Measurements from ENCODE around the gene LRSAM1.

Gene LRSAM1

GRCh38 chr9:127451858-127452656 lies 747 bp downstream of the LRSAM1 start:
- Histone ChIP-seq H3K79me1 (ENCODE audit: low read depth, low read length) (peaks cover 3% of the 10 kb centered on the region), H3K9ac (ENCODE audit: low read depth, low read length, poor library complexity) (peak overlapping the region; percentile 85), H2AK5ac (ENCODE audit: low read depth, low read length) (peak overlapping the region; percentile 8), H3K27ac (replicated peaks; ENCODE audit: low read length) (no peak overlapping the region), H2BK12ac (ENCODE audit: low read length) (no peak overlapping the region), H3K9me3 (replicated peaks in 1 of 2; ENCODE audit: control insufficient read depth in 2 of 2, insufficient read depth in 1 of 2, low read depth in 1 of 2, low read length in 2 of 2) (peaks cover 0 to 23% of the 10 kb centered on the region in 2 donors), H3K4ac (ENCODE audit: low read length) (no peak overlapping the region), H2BK120ac (ENCODE audit: low read depth, low read length) (no peak overlapping the region), H4K91ac (ENCODE audit: low read depth, low read length, poor library complexity) (no peak overlapping the region), H3K18ac (ENCODE audit: low read length) (peak overlapping the region; percentile 73), H3K23ac (ENCODE audit: low read depth, low read length, poor library complexity) (peak overlapping the region; percentile 7), H3K4me1 (ENCODE audit: control insufficient read depth in 2 of 2, insufficient read depth in 1 of 2, low read depth in 1 of 2, low read length in 2 of 2) (peaks cover 11 to 18% of the 10 kb centered on the region in 2 donors), H2BK15ac (ENCODE audit: low read length) (no peak overlapping the region), H3K4me2 (ENCODE audit: insufficient read depth, low read length, poor library complexity, severe bottlenecking) (peak overlapping the region; percentile 77), H4K8ac (ENCODE audit: low read depth, low read length) (no peak overlapping the region), H3K27me3 (ENCODE audit: control insufficient read depth in 3 of 3, insufficient read depth in 3 of 3, low read depth in 1 of 3, low read length in 3 of 3) (no peaks in the 10 kb centered on the region), H2BK5ac (ENCODE audit: low read length) (no peak overlapping the region), H2AFZ (ENCODE audit: low read length) (peak overlapping the region; percentile 99), H3K14ac (ENCODE audit: low read length) (no peak overlapping the region), H3K36me3 (replicated peaks in 1 of 2; ENCODE audit: control insufficient read depth in 2 of 2, insufficient read depth in 2 of 2, low read length in 2 of 2) (peaks cover 29 to 55% of the 10 kb centered on the region in 2 donors), H3K4me3 (ENCODE audit: low read length in 2 of 2) (peak overlapping the region; percentile 91 to 99)
- DNase-seq (ENCODE audit: low spot score): no peak
- WGBS, 2 donors (ENCODE audit: extremely low coverage in 2 of 2, insufficient read length in 2 of 2, insufficient replicate concordance in 1 of 2): no CpG with 5 or more reads among the region's 29 CpGs

GRCh38 chr9:127452691-127453090 lies 1.4 kb downstream of the LRSAM1 start:
- no peak overlapping the region for H4K91ac ChIP-seq (ENCODE audit: low read depth, low read length, poor library complexity)
- H3K79me1 ChIP-seq (ENCODE audit: low read depth, low read length): peaks cover 3% of the 10 kb centered on the region
- H3K27ac ChIP-seq (replicated peaks; ENCODE audit: low read length): no peak overlapping the region
- no CpG with 5 or more reads among the region's 4 CpGs for WGBS, 2 donors (ENCODE audit: extremely low coverage in 2 of 2, insufficient read length in 2 of 2, insufficient replicate concordance in 1 of 2)
- H2BK12ac ChIP-seq (ENCODE audit: low read length): no peak overlapping the region
- peak overlapping the region in 1 of 2 donors; percentile 91 for H3K4me3 ChIP-seq (ENCODE audit: low read length in 2 of 2)
- no peak overlapping the region for H2BK5ac ChIP-seq (ENCODE audit: low read length)
- H2AFZ ChIP-seq (ENCODE audit: low read length): peak overlapping the region; percentile 99
- H3K4me2 ChIP-seq (ENCODE audit: insufficient read depth, low read length, poor library complexity, severe bottlenecking): no peak overlapping the region
- no peaks in the 10 kb centered on the region for H3K27me3 ChIP-seq (ENCODE audit: control insufficient read depth in 3 of 3, insufficient read depth in 3 of 3, low read depth in 1 of 3, low read length in 3 of 3)
- peaks cover 11 to 18% of the 10 kb centered on the region in 2 donors for H3K4me1 ChIP-seq (ENCODE audit: control insufficient read depth in 2 of 2, insufficient read depth in 1 of 2, low read depth in 1 of 2, low read length in 2 of 2)
- no peak for DNase-seq (ENCODE audit: low spot score)
- no peak overlapping the region for H2BK120ac ChIP-seq (ENCODE audit: low read depth, low read length)
- no peak overlapping the region for H4K8ac ChIP-seq (ENCODE audit: low read depth, low read length)
- H3K9me3 ChIP-seq (replicated peaks in 1 of 2; ENCODE audit: control insufficient read depth in 2 of 2, insufficient read depth in 1 of 2, low read depth in 1 of 2, low read length in 2 of 2): peaks cover 0 to 21% of the 10 kb centered on the region in 2 donors
- H3K36me3 ChIP-seq (replicated peaks in 1 of 2; ENCODE audit: control insufficient read depth in 2 of 2, insufficient read depth in 2 of 2, low read length in 2 of 2): peaks cover 25 to 55% of the 10 kb centered on the region in 2 donors
- no peak overlapping the region for H3K14ac ChIP-seq (ENCODE audit: low read length)
- H2BK15ac ChIP-seq (ENCODE audit: low read length): no peak overlapping the region
- no peak overlapping the region for H3K18ac ChIP-seq (ENCODE audit: low read length)
- no peak overlapping the region for H3K23ac ChIP-seq (ENCODE audit: low read depth, low read length, poor library complexity)
- H2AK5ac ChIP-seq (ENCODE audit: low read depth, low read length): peak overlapping the region; percentile 8
- no peak overlapping the region for H3K4ac ChIP-seq (ENCODE audit: low read length)
- H3K9ac ChIP-seq (ENCODE audit: low read depth, low read length, poor library complexity): no peak overlapping the region

- no peak overlapping the region for H4K91ac ChIP-seq (ENCODE audit: low read depth, low read length, poor library complexity)
- no peak overlapping the region for H2AK5ac ChIP-seq (ENCODE audit: low read depth, low read length)
- no peak overlapping the region for H3K14ac ChIP-seq (ENCODE audit: low read length)
- no peak overlapping the region for H3K4ac ChIP-seq (ENCODE audit: low read length)
- no peak overlapping the region for H3K4me3 ChIP-seq (ENCODE audit: low read length in 2 of 2)
- peaks cover 2 to 3% of the 10 kb centered on the region in 2 donors for H3K4me1 ChIP-seq (ENCODE audit: control insufficient read depth in 2 of 2, insufficient read depth in 1 of 2, low read depth in 1 of 2, low read length in 2 of 2)
- no peak overlapping the region for H2AFZ ChIP-seq (ENCODE audit: low read length)
- H2BK5ac ChIP-seq (ENCODE audit: low read length): no peak overlapping the region
- WGBS, 2 donors (ENCODE audit: extremely low coverage in 2 of 2, insufficient read length in 2 of 2, insufficient replicate concordance in 1 of 2): no CpG with 5 or more reads among the region's 6 CpGs
- H3K23ac ChIP-seq (ENCODE audit: low read depth, low read length, poor library complexity): no peak overlapping the region
- peaks cover 7 to 40% of the 10 kb centered on the region in 2 donors for H3K36me3 ChIP-seq (replicated peaks in 1 of 2; ENCODE audit: control insufficient read depth in 2 of 2, insufficient read depth in 2 of 2, low read length in 2 of 2)
- no peak overlapping the region for H2BK15ac ChIP-seq (ENCODE audit: low read length)
- H3K27ac ChIP-seq (replicated peaks; ENCODE audit: low read length): no peak overlapping the region
- H3K9me3 ChIP-seq (replicated peaks in 1 of 2; ENCODE audit: control insufficient read depth in 2 of 2, insufficient read depth in 1 of 2, low read depth in 1 of 2, low read length in 2 of 2): no peaks in the 10 kb centered on the region
- no peak for DNase-seq (ENCODE audit: low spot score)
- H3K27me3 ChIP-seq (ENCODE audit: control insufficient read depth in 3 of 3, insufficient read depth in 3 of 3, low read depth in 1 of 3, low read length in 3 of 3): no peaks in the 10 kb centered on the region
- H3K4me2 ChIP-seq (ENCODE audit: insufficient read depth, low read length, poor library complexity, severe bottlenecking): no peak overlapping the region
- no peaks in the 10 kb centered on the region for H3K79me1 ChIP-seq (ENCODE audit: low read depth, low read length)
- no peak overlapping the region for H2BK12ac ChIP-seq (ENCODE audit: low read length)
- no peak overlapping the region for H2BK120ac ChIP-seq (ENCODE audit: low read depth, low read length)
- H4K8ac ChIP-seq (ENCODE audit: low read depth, low read length): no peak overlapping the region
- H3K18ac ChIP-seq (ENCODE audit: low read length): no peak overlapping the region
- no peak overlapping the region for H3K9ac ChIP-seq (ENCODE audit: low read depth, low read length, poor library complexity)
Observed at GRCh38 chr9:127455324-127455992, 4.1 kb downstream of the LRSAM1 start.

- no CpG with 5 or more reads among the region's 17 CpGs for whole genome bisulfite sequencing, 2 donors (ENCODE audit: extremely low coverage in 2 of 2, insufficient read length in 2 of 2, insufficient replicate concordance in 1 of 2)
- peak overlapping the region; percentile 26 for H3K23ac ChIP-seq (ENCODE audit: low read depth, low read length, poor library complexity)
- H3K4ac ChIP-seq (ENCODE audit: low read length): no peak overlapping the region
- no peaks in the 10 kb centered on the region for H3K4me1 ChIP-seq (ENCODE audit: control insufficient read depth in 2 of 2, insufficient read depth in 1 of 2, low read depth in 1 of 2, low read length in 2 of 2)
- no peak overlapping the region for H2BK12ac ChIP-seq (ENCODE audit: low read length)
- H3K27me3 ChIP-seq (ENCODE audit: control insufficient read depth in 3 of 3, insufficient read depth in 3 of 3, low read depth in 1 of 3, low read length in 3 of 3): no peaks in the 10 kb centered on the region
- peak overlapping the region; percentile 63 for H3K9ac ChIP-seq (ENCODE audit: low read depth, low read length, poor library complexity)
- no peaks in the 10 kb centered on the region for H3K79me1 ChIP-seq (ENCODE audit: low read depth, low read length)
- H3K4me3 ChIP-seq (ENCODE audit: low read length in 2 of 2): peak overlapping the region in 1 of 2 donors; percentile 32
- no peak overlapping the region for H4K91ac ChIP-seq (ENCODE audit: low read depth, low read length, poor library complexity)
- H2BK15ac ChIP-seq (ENCODE audit: low read length): no peak overlapping the region
- H2AFZ ChIP-seq (ENCODE audit: low read length): no peak overlapping the region
- no peak overlapping the region for H4K8ac ChIP-seq (ENCODE audit: low read depth, low read length)
- no peak overlapping the region for H2BK5ac ChIP-seq (ENCODE audit: low read length)
- no peak overlapping the region for H2AK5ac ChIP-seq (ENCODE audit: low read depth, low read length)
- H3K27ac ChIP-seq (replicated peaks; ENCODE audit: low read length): no peak overlapping the region
- H2BK120ac ChIP-seq (ENCODE audit: low read depth, low read length): no peak overlapping the region
- no peak overlapping the region for H3K14ac ChIP-seq (ENCODE audit: low read length)
- no peak overlapping the region for H3K18ac ChIP-seq (ENCODE audit: low read length)
- peaks cover 15 to 53% of the 10 kb centered on the region in 2 donors for H3K36me3 ChIP-seq (replicated peaks in 1 of 2; ENCODE audit: control insufficient read depth in 2 of 2, insufficient read depth in 2 of 2, low read length in 2 of 2)
- no peak for DNase-seq (ENCODE audit: low spot score)
- no peak overlapping the region for H3K4me2 ChIP-seq (ENCODE audit: insufficient read depth, low read length, poor library complexity, severe bottlenecking)
- no peaks in the 10 kb centered on the region for H3K9me3 ChIP-seq (replicated peaks in 1 of 2; ENCODE audit: control insufficient read depth in 2 of 2, insufficient read depth in 1 of 2, low read depth in 1 of 2, low read length in 2 of 2)
Observed at GRCh38 chr9:127457191-127457878, 6.0 kb downstream of the LRSAM1 start.

All from neuronal stem cell (in vitro differentiated cells).